HepG2 (cell line): Measurements from ENCODE around the gene GNB1. TPM values are rescaled to one million over a fixed set of nuclear protein-coding genes. Genes with fewer than 3 reads are reported as not detected.

ENCODE experiments used
- ATAC-seq: fragments of 200-7000 bp; cut with Tn5 transposase; 3 replicates; pipeline ENCODE4 v1.9.1; 2020; ENCODE audit warnings: mild to moderate bottlenecking, moderate library complexity
- BruUV-seq: library from RNA; stranded (reverse); fragments of 400-500 nt; replicated peaks from 2 replicates; lab custom pipeline; 2021; lab: Mats Ljungman, UMichigan
- CTCF ChIA-PET: fragments of 300-600 bp; formaldehyde crosslinking; extraction: SDS; loops from one replicate; lab custom pipeline; 2021; ENCODE audit warnings: low total read pairs, inconsistent platforms, low intra/inter-chr PET ratio; lab: Yijun Ruan, JAX
- POLR2A ChIA-PET: fragments of 350-600 bp; sonication (Branson Sonifier 250); formaldehyde crosslinking; loops from one replicate; lab custom pipeline; 2020; ENCODE audit warnings: antibody characterized with exemption, inconsistent platforms; lab: Yijun Ruan, JAX
- DNase-seq: peaks from one replicate; pipeline ENCODE4 v3.0.0-alpha.2; 2015; ENCODE audit warnings: low spot score
- FAIRE-seq: peaks from 3 replicates; lab custom pipeline; 2011; peaks lifted over from hg19 to GRCh38; lab: Jason Lieb, UNC
- H2AFZ ChIP-seq: one replicate; pipeline ENCODE4 v1.6.1; 2011; ENCODE audit warnings: low read length, inconsistent platforms
- H3K27ac ChIP-seq: fragments of 300-600 bp; 3 replicates; pipeline ENCODE4 v1.8.0; 2011; ENCODE audit warnings: mixed run types, mild to moderate bottlenecking, mixed read lengths, low read length, inconsistent platforms; ENCODE audit not compliant: insufficient read depth; ENCODE audit errors: extremely low read length
- H3K27me3 ChIP-seq, 2 experiments: fragments of 200-600 bp in 1 of 2; 2 replicates in 1 of 2; 3 replicates in 1 of 2; pipeline versions ENCODE4 v1.6.0 to v1.8.0; 2011; ENCODE audit warnings: low read length in 2 of 2, mild to moderate bottlenecking in 2 of 2, moderate library complexity in 2 of 2, inconsistent platforms in 1 of 2; ENCODE audit not compliant: insufficient read depth in 2 of 2, control insufficient read depth in 1 of 2
- H3K36me3 ChIP-seq, 2 experiments: fragments of 200-600 bp in 1 of 2; replicated peaks in 1 of 2; 2 replicates in 1 of 2; 3 replicates in 1 of 2; pipeline versions ENCODE4 v1.5.1 to v1.8.0; 2011; ENCODE audit warnings: low read length in 2 of 2, inconsistent platforms in 1 of 2; ENCODE audit not compliant: insufficient read depth in 2 of 2, control insufficient read depth in 1 of 2
- H3K4me1 ChIP-seq: 2 replicates; pipeline ENCODE4 v1.5.1; 2012; ENCODE audit warnings: low read length, inconsistent platforms; ENCODE audit not compliant: insufficient read depth
- H3K4me2 ChIP-seq: 2 replicates; pipeline ENCODE4 v1.6.0; 2011; ENCODE audit warnings: low read depth, low read length, inconsistent platforms
- H3K4me3 ChIP-seq, 3 experiments: fragments of 200-600 bp in 1 of 3; sonication (generic), shearing (Covaris generic) in 1 of 3; replicated peaks in 1 of 3; 2 replicates each; pipeline ENCODE4 v1.5.1; 2011 to 2016; ENCODE audit warnings: low read length in 3 of 3, inconsistent platforms in 2 of 3, low read depth in 2 of 3, mild to moderate bottlenecking in 2 of 3, control low read depth in 1 of 3, mixed read lengths in 1 of 3; ENCODE audit not compliant: insufficient read depth in 1 of 3
- H3K79me2 ChIP-seq: one replicate; pipeline ENCODE4 v1.6.1; 2011; ENCODE audit warnings: low read length, inconsistent platforms; ENCODE audit not compliant: insufficient read depth
- H3K9ac ChIP-seq: 2 replicates; pipeline ENCODE4 v1.6.0; 2011; ENCODE audit warnings: mild to moderate bottlenecking, low read depth, low read length, inconsistent platforms; ENCODE audit not compliant: insufficient read depth
- H3K9me3 ChIP-seq: 2 replicates; pipeline ENCODE4 v1.5.1; 2012; ENCODE audit warnings: mild to moderate bottlenecking, low read length
- H4K20me1 ChIP-seq: 2 replicates; pipeline ENCODE4 v1.6.0; 2011; ENCODE audit warnings: inconsistent platforms, mild to moderate bottlenecking, low read length, moderate library complexity; ENCODE audit not compliant: insufficient read depth
- BCL6 ChIP-seq: IDR thresholded peaks from 2 replicates; pipeline ENCODE4 v1.6.1; 2016; ENCODE audit warnings: missing genetic modification reagents, missing compliant biosample characterization
- RFX3 ChIP-seq: IDR thresholded peaks from 2 replicates; pipeline ENCODE4 v1.6.1; 2016; ENCODE audit warnings: missing biosample characterization, missing genetic modification reagents
- SCMH1 ChIP-seq: sonication (generic); formaldehyde crosslinking; IDR thresholded peaks from 2 replicates; pipeline ENCODE4 v1.9.0; 2021; ENCODE audit warnings: missing genetic modification reagents, mild to moderate bottlenecking, borderline replicate concordance
- WIZ ChIP-seq: sonication (generic); formaldehyde crosslinking; IDR thresholded peaks from 2 replicates; pipeline ENCODE4 v1.5.1; 2020; ENCODE audit warnings: mild to moderate bottlenecking, missing genetic modification reagents
- ZNF512 ChIP-seq: sonication (generic); formaldehyde crosslinking; IDR thresholded peaks from 2 replicates; pipeline ENCODE4 v1.4.0; 2020; ENCODE audit warnings: mild to moderate bottlenecking, missing genetic modification reagents
- ZNF710 ChIP-seq: sonication (generic); formaldehyde crosslinking; IDR thresholded peaks from 2 replicates; pipeline ENCODE4 v1.5.0; 2020; ENCODE audit warnings: mild to moderate bottlenecking, missing genetic modification reagents, borderline replicate concordance
- ZNF737 ChIP-seq: sonication (generic); formaldehyde crosslinking; IDR thresholded peaks from 2 replicates; pipeline ENCODE4 v1.5.0; 2020; ENCODE audit warnings: missing genetic modification reagents, mild to moderate bottlenecking, borderline replicate concordance
- WGBS: methylation state at CpG from one replicate; pipeline ENCODE4 v1.1.6; 2017; ENCODE audit warnings: low lambda C conversion rate; 5-methylcytosine and 5-hydroxymethylcytosine counted together
- in situ Hi-C: cut with HindIII; loops from 2 replicates; pipeline ENCODE4 v1.10.0; 2017; ENCODE audit warnings: low pct_unique_long_range_greater_than_20kb; ENCODE audit not compliant: extremely low pct_ligation_motif_present
- intact Hi-C: fragments of 100-400 bp; cut with micrococcal nuclease; formaldehyde crosslinking; loops from one replicate; pipeline ENCODE4 v1.10.0; 2022; ENCODE audit not compliant: unreplicated experiment
- polyA plus RNA-seq, 8 experiments: library from polyadenylated mRNA; depleted of rRNA in 3 of 8; stranded (reverse) in 7 of 8; unstranded in 1 of 8; fragments of >200 nt; fragmentation: Illumina TruSeq in 4 of 8; extraction: Trizol in 4 of 8; gene quantifications; 2 replicates each; pipeline versions ENCODE4 v1.2.1 to v1.2.3, GENCODE V29; 2011 to 2016; ENCODE audit warnings: low read depth in 4 of 8, missing spikeins in 1 of 8, mixed read lengths in 1 of 8; ENCODE audit not compliant: insufficient read depth in 1 of 8
- total RNA-seq, 5 experiments: library from RNA; depleted of rRNA; stranded (reverse); fragments of >200 nt; fragmentation: Illumina TruSeq; extraction: Trizol; gene quantifications; 2 replicates each; pipeline ENCODE4 v1.2.3, GENCODE V29; 2016; ENCODE audit warnings: low read depth in 1 of 5
- TF ChIP-seq, protein P1 (sequence below): sonication (generic); formaldehyde crosslinking; conservative IDR thresholded peaks from 2 replicates; pipeline ENCODE4 v1.4.0; 2020; ENCODE audit warnings: missing genetic modification reagents

The GNB1 gene
- total and polyA plus RNA-seq, 2 of the 13 experiments (the other 11 are each of a cell fraction or from before 2014, with no cell fraction given): 66.2 to 327 TPM

- no peaks in the 10 kb centered on the region for H3K79me2 ChIP-seq
- H3K27ac ChIP-seq: no peak overlapping the region
- no peaks in the 10 kb centered on the region; a peak in 1 of 5 replicates for H3K27me3 ChIP-seq
- H4K20me1 ChIP-seq: no peaks in the 10 kb centered on the region
- WGBS: 49% methylated on average over 7 of the region's 14 CpGs
- no peaks in the 10 kb centered on the region for H3K36me3 ChIP-seq
- in situ Hi-C loops: loop anchor here (10.0 kb wide), 1 partner anchor 116 kb away; no protein-coding TSS in a partner anchor
- TF ChIP-seq ZNF512 (peak; percentile 24; the same call in 1 of the 2 replicates), BCL6 (no peak), WIZ (CRISPR knock-in tag) (no peak), ZNF710 (CRISPR knock-in tag) (0 out of 2 replicates have a peak, but pooled peaks have one; percentile 22), SCMH1 (CRISPR knock-in tag) (no peak), RFX3 (CRISPR knock-in tag) (no peak), ZNF737 (CRISPR knock-in tag) (no peak)
- TF ChIP-seq, protein P1, sequence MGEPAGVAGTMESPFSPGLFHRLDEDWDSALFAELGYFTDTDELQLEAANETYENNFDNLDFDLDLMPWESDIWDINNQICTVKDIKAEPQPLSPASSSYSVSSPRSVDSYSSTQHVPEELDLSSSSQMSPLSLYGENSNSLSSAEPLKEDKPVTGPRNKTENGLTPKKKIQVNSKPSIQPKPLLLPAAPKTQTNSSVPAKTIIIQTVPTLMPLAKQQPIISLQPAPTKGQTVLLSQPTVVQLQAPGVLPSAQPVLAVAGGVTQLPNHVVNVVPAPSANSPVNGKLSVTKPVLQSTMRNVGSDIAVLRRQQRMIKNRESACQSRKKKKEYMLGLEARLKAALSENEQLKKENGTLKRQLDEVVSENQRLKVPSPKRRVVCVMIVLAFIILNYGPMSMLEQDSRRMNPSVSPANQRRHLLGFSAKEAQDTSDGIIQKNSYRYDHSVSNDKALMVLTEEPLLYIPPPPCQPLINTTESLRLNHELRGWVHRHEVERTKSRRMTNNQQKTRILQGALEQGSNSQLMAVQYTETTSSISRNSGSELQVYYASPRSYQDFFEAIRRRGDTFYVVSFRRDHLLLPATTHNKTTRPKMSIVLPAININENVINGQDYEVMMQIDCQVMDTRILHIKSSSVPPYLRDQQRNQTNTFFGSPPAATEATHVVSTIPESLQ: no peak
- ChIA-PET CTCF (no interaction called here), POLR2A (interaction anchor here (1.7 to 2.5 kb wide), 2 partner anchors 7 to 9 kb away, joined by 5 to 11 read pairs; no protein-coding TSS in a partner anchor)
- H3K4me1 ChIP-seq: peaks cover 54% of the 10 kb centered on the region
- H2AFZ ChIP-seq: no peak overlapping the region
- H3K4me2 ChIP-seq: peak overlapping the region; percentile 42; the same call in 1 of the 2 replicates
- H3K9me3 ChIP-seq: no peaks in the 10 kb centered on the region
- peak; percentile 9 for ATAC-seq
- FAIRE-seq: no peak
- no peak overlapping the region for H3K9ac ChIP-seq
- peak overlapping the region in 1 of 3 experiments; percentile 55; a peak in 1 of 6 replicates for H3K4me3 ChIP-seq
- no TSS peak for BruUV-seq
- intact Hi-C loops: loop anchor here (10.0 kb wide), 1 partner anchor 46 kb away; no protein-coding TSS in a partner anchor
- DNase-seq: no peak
Observed at GRCh38 chr1:1900883-1901640, 10.2 kb upstream of the GNB1 start.
